ENCODE data around the gene CDH4.

DNA sequence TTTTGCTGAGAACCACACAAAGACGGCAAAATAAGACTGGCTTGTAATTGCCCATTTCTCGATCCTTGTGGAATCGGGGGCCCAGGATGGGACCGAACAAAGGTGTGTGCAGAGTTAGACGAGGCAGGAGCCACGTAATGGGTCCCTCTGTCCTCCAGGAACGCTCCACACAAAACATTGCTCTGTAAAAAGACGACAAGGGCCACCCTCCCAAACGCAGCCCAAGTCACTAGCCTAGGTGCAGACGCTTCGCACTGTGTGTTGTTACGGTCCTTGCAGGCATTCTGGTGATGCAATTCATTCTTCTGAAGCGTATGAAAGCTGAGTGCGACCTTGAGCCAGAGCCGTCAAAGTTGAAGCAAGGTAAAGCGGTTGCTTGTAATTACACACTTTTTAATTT, 450.2 kb downstream of the CDH4 start:
- TF ChIP-seq, protein P1, sequence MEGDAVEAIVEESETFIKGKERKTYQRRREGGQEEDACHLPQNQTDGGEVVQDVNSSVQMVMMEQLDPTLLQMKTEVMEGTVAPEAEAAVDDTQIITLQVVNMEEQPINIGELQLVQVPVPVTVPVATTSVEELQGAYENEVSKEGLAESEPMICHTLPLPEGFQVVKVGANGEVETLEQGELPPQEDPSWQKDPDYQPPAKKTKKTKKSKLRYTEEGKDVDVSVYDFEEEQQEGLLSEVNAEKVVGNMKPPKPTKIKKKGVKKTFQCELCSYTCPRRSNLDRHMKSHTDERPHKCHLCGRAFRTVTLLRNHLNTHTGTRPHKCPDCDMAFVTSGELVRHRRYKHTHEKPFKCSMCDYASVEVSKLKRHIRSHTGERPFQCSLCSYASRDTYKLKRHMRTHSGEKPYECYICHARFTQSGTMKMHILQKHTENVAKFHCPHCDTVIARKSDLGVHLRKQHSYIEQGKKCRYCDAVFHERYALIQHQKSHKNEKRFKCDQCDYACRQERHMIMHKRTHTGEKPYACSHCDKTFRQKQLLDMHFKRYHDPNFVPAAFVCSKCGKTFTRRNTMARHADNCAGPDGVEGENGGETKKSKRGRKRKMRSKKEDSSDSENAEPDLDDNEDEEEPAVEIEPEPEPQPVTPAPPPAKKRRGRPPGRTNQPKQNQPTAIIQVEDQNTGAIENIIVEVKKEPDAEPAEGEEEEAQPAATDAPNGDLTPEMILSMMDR (conservative IDR thresholded peaks at IDR 0.05), result no peak
- TF ChIP-seq ZFX (IDR thresholded peaks at IDR 0.05), result no peak

All from C4-2B (cell line).